GM13977 (cell line): ENCODE data around the gene R3HDM4.
A peak's percentile ranks its signal among the peaks of the same experiment; 100 is the strongest.

Source experiments
- DNase-seq: peaks from one replicate; pipeline ENCODE4 v3.0.0; 2012; ENCODE audit warnings: low spot score
- CTCF ChIP-seq: IDR thresholded peaks from 2 replicates; pipeline ENCODE4 v1.5.1; 2012; ENCODE audit warnings: mild to moderate bottlenecking, control low read depth; ENCODE audit not compliant: insufficient read depth; ENCODE audit errors: extremely low read depth, missing control alignments
- in situ Hi-C: fragments of 300-500 bp; cut with MboI; formaldehyde crosslinking; loops from one replicate; pipeline ENCODE4 v1.12.0; 2022; ENCODE audit warnings: low sequenced_read_pairs, low pct_unique_long_range_greater_than_20kb, mixed read lengths, inconsistent platforms; ENCODE audit not compliant: unreplicated experiment

The R3HDM4 gene

GRCh38 chr19:947090-947706 lies 34.2 kb upstream of the R3HDM4 start:
- in situ Hi-C loops = no loop called here
- peak; percentile 36 for TF ChIP-seq CTCF
- peak; percentile 65 for DNase-seq

- no peak for DNase-seq
- no peak for TF ChIP-seq CTCF
- in situ Hi-C loops = no loop called here
These were observed 32.6 kb upstream of the R3HDM4 start for GRCh38 chr19:945401-946252.

- TF ChIP-seq CTCF = no peak
- no peak for DNase-seq
- in situ Hi-C loops = no loop called here
These were observed 31.7 kb upstream of the R3HDM4 start for GRCh38 chr19:944663-945241.

GRCh38 chr19:944171-944567 lies 31.1 kb upstream of the R3HDM4 start:
- in situ Hi-C loops = no loop called here
- no peak for DNase-seq
- TF ChIP-seq CTCF = no peak

GRCh38 chr19:943551-944170 lies 30.6 kb upstream of the R3HDM4 start:
- in situ Hi-C loops = no loop called here
- no peak for DNase-seq
- TF ChIP-seq CTCF = no peak

- in situ Hi-C loops = no loop called here
- no peak for DNase-seq
- TF ChIP-seq CTCF = no peak
These were observed 29.2 kb upstream of the R3HDM4 start for GRCh38 chr19:942133-942645.
